Upper lobe of left lung (tissue), 6 donors: ENCODE results near the gene GPR42. TPM values are rescaled to one million over a fixed set of nuclear protein-coding genes. Genes with fewer than 3 reads are reported as not detected.
A peak's percentile ranks its signal among the peaks of the same experiment; 100 is the strongest.

Experiments
- ATAC-seq, 2 donors: fragments of 200-7000 bp; cut with Tn5 transposase; one replicate each; pipeline ENCODE4 v1.9.1; 2022; ENCODE audit warnings: mild to moderate bottlenecking in 2 of 2, moderate library complexity in 2 of 2; ENCODE audit not compliant: low FRiP score in 2 of 2
- DNase-seq, 2 donors: peaks; one replicate each; pipeline ENCODE4 v3.0.0-alpha.2; 2019 to 2020
- H3K27ac ChIP-seq, 4 donors: fragments of 200-600 bp; sonication (generic); one replicate each; pipeline ENCODE4 v1.5.1; 2016 to 2019
- H3K27me3 ChIP-seq, 4 donors: fragments of 200-600 bp; sonication (generic); one replicate each; pipeline ENCODE4 v1.5.1; 2017 to 2019
- H3K36me3 ChIP-seq, 4 donors: fragments of 200-600 bp; sonication (generic); one replicate each; pipeline ENCODE4 v1.5.1; 2016 to 2019
- H3K4me1 ChIP-seq, 4 donors: fragments of 200-600 bp; sonication (generic); one replicate each; pipeline ENCODE4 v1.5.1; 2018 to 2019
- H3K4me3 ChIP-seq, 4 donors: fragments of 200-600 bp; sonication (generic); one replicate each; pipeline ENCODE4 v1.5.1; 2017 to 2019; ENCODE audit warnings: mild to moderate bottlenecking in 2 of 4, moderate library complexity in 1 of 4
- H3K9me3 ChIP-seq, 4 donors: fragments of 200-600 bp; sonication (generic); one replicate each; pipeline ENCODE4 v1.5.1; 2018 to 2019
- EP300 ChIP-seq, 4 donors: sonication (generic); formaldehyde crosslinking; IDR thresholded peaks; one replicate each; pipeline ENCODE4 v1.5.1; 2017; ENCODE audit warnings: antibody characterized with exemption in 4 of 4, control low read depth in 2 of 4
- POLR2A ChIP-seq, 4 donors: fragments of 450-650 bp; IDR thresholded peaks; one replicate each; pipeline ENCODE4 v1.5.1; 2016 to 2017; ENCODE audit warnings: antibody characterized with exemption in 4 of 4, mild to moderate bottlenecking in 2 of 4
- POLR2AphosphoS5 ChIP-seq, 2 donors: sonication (generic); formaldehyde crosslinking; IDR thresholded peaks; one replicate each; pipeline ENCODE4 v1.5.1; 2017; ENCODE audit warnings: antibody characterized with exemption in 2 of 2
- whole genome bisulfite sequencing, 2 donors: methylation state at CpG; one replicate each; pipeline ENCODE4 v1.1.5; 2017 to 2018; 5-methylcytosine and 5-hydroxymethylcytosine counted together
- total RNA-seq, 6 donors: library from RNA; depleted of rRNA in 4 of 6; stranded (reverse); fragments of >200 nt in 4 of 6; gene quantifications; one replicate each; pipeline versions ENCODE4 v1.1.0 to v1.2.1, GENCODE V29; 2016 to 2021
- TF ChIP-seq, protein P1 (sequence below), 6 experiments: fragments of 450-650 bp in 4 of 6; fragments of 200-600 bp in 2 of 6; sonication (generic) in 2 of 6; IDR thresholded peaks; one replicate each; pipeline ENCODE4 v1.5.1; 2016 to 2019; ENCODE audit warnings: antibody characterized with exemption in 6 of 6
- donor health status: DM: no; HTN: no; CAD: no; lungs with moderate emphysema.
- donor health status: DM: no; HTN: yes; CAD: no; lungs with severe emphysema.

Gene GPR42
- total RNA-seq, 6 donors from 2014 or later = 0.14 to 0.17 TPM; not detected in 4

- H3K27ac ChIP-seq = no peak overlapping the region
- no peaks in the 10 kb centered on the region for H3K36me3 ChIP-seq
- H3K4me1 ChIP-seq = no peaks in the 10 kb centered on the region
- no peaks in the 10 kb centered on the region for H3K9me3 ChIP-seq
- no peak overlapping the region for H3K4me3 ChIP-seq
- DNase-seq (no peak), ATAC-seq (peak in 1 of 2 donors; percentile 35)
- WGBS, 2 donors = 89 to 95% methylated on average over 4 of the region's 4 CpGs
- no peaks in the 10 kb centered on the region for H3K27me3 ChIP-seq
- TF ChIP-seq POLR2A (IDR thresholded peaks at IDR 0.05) (no peak), POLR2AphosphoS5 (IDR thresholded peaks at IDR 0.05) (no peak), EP300 (IDR thresholded peaks at IDR 0.05) (no peak)
- TF ChIP-seq, protein P1, sequence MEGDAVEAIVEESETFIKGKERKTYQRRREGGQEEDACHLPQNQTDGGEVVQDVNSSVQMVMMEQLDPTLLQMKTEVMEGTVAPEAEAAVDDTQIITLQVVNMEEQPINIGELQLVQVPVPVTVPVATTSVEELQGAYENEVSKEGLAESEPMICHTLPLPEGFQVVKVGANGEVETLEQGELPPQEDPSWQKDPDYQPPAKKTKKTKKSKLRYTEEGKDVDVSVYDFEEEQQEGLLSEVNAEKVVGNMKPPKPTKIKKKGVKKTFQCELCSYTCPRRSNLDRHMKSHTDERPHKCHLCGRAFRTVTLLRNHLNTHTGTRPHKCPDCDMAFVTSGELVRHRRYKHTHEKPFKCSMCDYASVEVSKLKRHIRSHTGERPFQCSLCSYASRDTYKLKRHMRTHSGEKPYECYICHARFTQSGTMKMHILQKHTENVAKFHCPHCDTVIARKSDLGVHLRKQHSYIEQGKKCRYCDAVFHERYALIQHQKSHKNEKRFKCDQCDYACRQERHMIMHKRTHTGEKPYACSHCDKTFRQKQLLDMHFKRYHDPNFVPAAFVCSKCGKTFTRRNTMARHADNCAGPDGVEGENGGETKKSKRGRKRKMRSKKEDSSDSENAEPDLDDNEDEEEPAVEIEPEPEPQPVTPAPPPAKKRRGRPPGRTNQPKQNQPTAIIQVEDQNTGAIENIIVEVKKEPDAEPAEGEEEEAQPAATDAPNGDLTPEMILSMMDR (IDR thresholded peaks at IDR 0.05) = no peak
These were observed 41.5 kb upstream of the GPR42 start for GRCh38 chr19:35329323-35329722.

- Histone ChIP-seq H3K9me3 (no peaks in the 10 kb centered on the region), H3K36me3 (no peaks in the 10 kb centered on the region), H3K27me3 (no peaks in the 10 kb centered on the region), H3K27ac (no peak overlapping the region), H3K4me1 (no peaks in the 10 kb centered on the region), H3K4me3 (no peak overlapping the region)
- TF ChIP-seq, protein P1 (IDR thresholded peaks at IDR 0.05) = no peak
- no peak for TF ChIP-seq POLR2A (IDR thresholded peaks at IDR 0.05)
- no peak for TF ChIP-seq EP300 (IDR thresholded peaks at IDR 0.05)
- no peak for TF ChIP-seq POLR2AphosphoS5 (IDR thresholded peaks at IDR 0.05)
- ATAC-seq (no peak), DNase-seq (no peak)
- 68 to 76% methylated on average over 7 of the region's 7 CpGs for WGBS, 2 donors
These were observed 40.4 kb upstream of the GPR42 start for GRCh38 chr19:35330475-35330874.

DNA sequence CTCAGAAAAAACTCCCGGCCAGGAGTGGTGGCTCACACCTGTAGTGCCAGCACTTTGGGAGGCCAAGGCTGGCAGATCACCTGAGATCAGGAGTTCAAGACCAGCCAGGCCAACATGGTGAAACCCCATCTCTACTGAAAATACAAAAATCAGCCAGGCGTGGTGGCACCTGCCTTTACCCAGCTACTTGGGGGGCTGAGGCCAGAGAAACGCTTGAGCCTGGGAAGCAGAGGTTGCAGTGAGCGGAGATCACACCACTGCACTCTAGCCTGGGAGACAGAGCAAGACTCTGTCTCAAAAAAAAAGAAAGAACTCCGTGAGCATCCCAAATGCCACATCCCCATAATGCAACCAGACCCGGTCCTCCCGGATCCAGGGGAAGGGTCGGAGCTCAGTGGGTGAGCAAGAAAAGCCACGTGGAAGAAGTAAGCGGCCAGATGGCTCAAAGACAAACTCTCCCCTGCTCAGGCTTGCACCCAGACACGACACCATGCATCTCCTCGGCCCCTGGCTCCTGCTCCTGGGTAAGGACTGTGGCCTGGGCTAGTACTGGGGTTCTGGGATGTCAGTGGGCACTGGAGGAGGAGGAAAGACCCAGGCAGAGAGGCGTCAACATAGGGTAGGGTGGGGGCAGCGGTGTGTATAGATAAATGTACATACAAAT is 39.2 kb upstream of the GPR42 start:
- no peaks in the 10 kb centered on the region for H3K4me1 ChIP-seq
- no peaks in the 10 kb centered on the region for H3K36me3 ChIP-seq
- no peak overlapping the region for H3K27ac ChIP-seq
- 86 to 87% methylated on average over 14 of the region's 14 CpGs for WGBS, 2 donors
- H3K9me3 ChIP-seq = no peaks in the 10 kb centered on the region
- ATAC-seq = no peak
- no peak for DNase-seq
- TF ChIP-seq POLR2A (IDR thresholded peaks at IDR 0.05) = no peak
- TF ChIP-seq, protein P1 (IDR thresholded peaks at IDR 0.05) = no peak
- no peak for TF ChIP-seq POLR2AphosphoS5 (IDR thresholded peaks at IDR 0.05)
- no peak for TF ChIP-seq EP300 (IDR thresholded peaks at IDR 0.05)
- H3K4me3 ChIP-seq = no peak overlapping the region
- H3K27me3 ChIP-seq = no peaks in the 10 kb centered on the region

DNA sequence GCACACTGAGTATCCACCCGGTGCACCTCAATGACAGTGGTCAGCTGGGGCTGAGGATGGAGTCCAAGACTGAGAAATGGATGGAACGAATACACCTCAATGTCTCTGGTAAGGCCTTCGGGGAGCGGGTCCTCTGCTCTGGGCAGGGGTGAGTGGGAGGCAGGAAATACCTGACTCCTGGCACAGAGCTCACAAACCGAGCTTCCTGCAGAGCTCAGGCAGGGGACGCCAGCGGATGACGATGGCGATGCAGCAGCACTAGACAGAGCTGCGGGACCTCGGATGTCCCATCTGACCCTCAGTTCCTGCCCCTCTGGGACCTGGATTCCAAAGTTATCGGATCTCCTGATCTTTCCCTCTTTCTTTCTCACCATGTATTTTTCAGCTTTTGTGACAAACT is 38.1 kb upstream of the GPR42 start:
- ATAC-seq = no peak
- DNase-seq = no peak
- Histone ChIP-seq H3K4me3 (no peak overlapping the region), H3K36me3 (no peaks in the 10 kb centered on the region), H3K27ac (no peak overlapping the region), H3K4me1 (no peaks in the 10 kb centered on the region), H3K9me3 (no peaks in the 10 kb centered on the region), H3K27me3 (no peaks in the 10 kb centered on the region)
- TF ChIP-seq, protein P1 (IDR thresholded peaks at IDR 0.05) = no peak
- TF ChIP-seq POLR2AphosphoS5 (IDR thresholded peaks at IDR 0.05) (no peak), POLR2A (IDR thresholded peaks at IDR 0.05) (no peak), EP300 (IDR thresholded peaks at IDR 0.05) (no peak)
- 67 to 83% methylated on average over 12 of the region's 12 CpGs for WGBS, 2 donors

GRCh38 chr19:35334144-35334753 is 36.6 kb upstream of the GPR42 start:
- Histone ChIP-seq H3K27ac (no peak overlapping the region), H3K27me3 (no peaks in the 10 kb centered on the region), H3K36me3 (no peaks in the 10 kb centered on the region), H3K4me1 (no peaks in the 10 kb centered on the region), H3K9me3 (no peaks in the 10 kb centered on the region), H3K4me3 (no peak overlapping the region)
- DNase-seq (no peak), ATAC-seq (no peak)
- TF ChIP-seq POLR2AphosphoS5 (IDR thresholded peaks at IDR 0.05) (no peak), EP300 (IDR thresholded peaks at IDR 0.05) (no peak), POLR2A (IDR thresholded peaks at IDR 0.05) (no peak)
- TF ChIP-seq, protein P1 (IDR thresholded peaks at IDR 0.05) = no peak
- WGBS, 2 donors = 83 to 86% methylated on average over 10 of the region's 10 CpGs
